HCT116 (cell line): ENCODE data around the gene SLC6A13.

Source experiments
- ATF3 ChIP-seq: IDR thresholded peaks from 2 replicates; pipeline ENCODE4 v1.6.1; 2012
- CTCF ChIP-seq, 3 experiments: fragments of 200-600 bp in 1 of 3; sonication (generic) in 1 of 3; IDR thresholded peaks in 2 of 3; conservative IDR thresholded peaks in 1 of 3; 2 replicates each; pipeline ENCODE4 v1.5.1; 2012 to 2017; ENCODE audit warnings: low read depth in 2 of 3, low read length in 2 of 3, antibody characterized with exemption in 1 of 3, borderline replicate concordance in 1 of 3, control low read depth in 1 of 3, mild to moderate bottlenecking in 1 of 3, mixed read lengths in 1 of 3, mixed run types in 1 of 3, moderate library complexity in 1 of 3; ENCODE audit not compliant: insufficient read depth in 1 of 3
- EZH2 ChIP-seq: fragments of 200-600 bp; sonication (generic); IDR thresholded peaks from 2 replicates; pipeline ENCODE4 v1.6.1; 2017; ENCODE audit warnings: antibody characterized with exemption, mixed run types
- EZH2phosphoT487 ChIP-seq: fragments of 200-600 bp; IDR thresholded peaks from 2 replicates; pipeline ENCODE4 v1.6.1; 2018; ENCODE audit warnings: antibody characterized with exemption, borderline replicate concordance
- FOSL1 ChIP-seq: IDR thresholded peaks from 2 replicates; pipeline ENCODE4 v1.6.1; 2012; ENCODE audit warnings: low read depth
- JUND ChIP-seq: IDR thresholded peaks from 2 replicates; pipeline ENCODE4 v1.6.1; 2012
- MAX ChIP-seq: IDR thresholded peaks from 2 replicates; pipeline ENCODE4 v1.6.1; 2012
- POLR2A ChIP-seq: IDR thresholded peaks from 2 replicates; pipeline ENCODE4 v1.7.0; 2011; ENCODE audit warnings: borderline replicate concordance; ENCODE audit not compliant: insufficient read depth, insufficient read length; ENCODE audit errors: extremely low read depth
- POLR2AphosphoS5 ChIP-seq: IDR thresholded peaks from 2 replicates; pipeline ENCODE4 v1.6.1; 2011; ENCODE audit warnings: mild to moderate bottlenecking, low read depth, low read length, moderate library complexity
- SRF ChIP-seq: IDR thresholded peaks from 2 replicates; pipeline ENCODE4 v1.6.1; 2012; ENCODE audit warnings: low read depth
- YY1 ChIP-seq: IDR thresholded peaks from 2 replicates; pipeline ENCODE4 v1.6.1; 2011; ENCODE audit warnings: low read length, low read depth, moderate library complexity, mild to moderate bottlenecking; ENCODE audit not compliant: insufficient replicate concordance; ENCODE audit errors: extremely low read depth

GRCh38 chr12:288687-289086 is 26.1 kb upstream of the SLC6A13 start:
- TF ChIP-seq CTCF (IDR thresholded peaks at IDR 0.05 in 2 of 3, conservative IDR thresholded peaks at IDR 0.05 in 1 of 3; ENCODE audit: borderline replicate concordance in 1 of 3, insufficient read depth in 1 of 3, low read depth in 2 of 3, low read length in 2 of 3) (no peak), POLR2AphosphoS5 (no peak), POLR2A (no peak), FOSL1 (no peak), EZH2 (no peak), MAX (no peak), SRF (no peak), EZH2phosphoT487 (no peak), JUND (no peak), ATF3 (no peak), YY1 (no peak)
